Transverse colon (tissue), 4 donors: ENCODE data around the gene COBLL1. TPM values are rescaled to one million over a fixed set of nuclear protein-coding genes. Genes with fewer than 3 reads are reported as not detected.

Experiments used
- DNase-seq: peaks from one replicate; pipeline ENCODE4 v3.0.0-alpha.2; 2019
- H3K27ac ChIP-seq, 4 donors: fragments of 200-600 bp; sonication (generic); 2 replicates each; pipeline ENCODE4 v1.5.1; 2016 to 2018; ENCODE audit warnings: inconsistent platforms in 4 of 4
- H3K27me3 ChIP-seq: fragments of 200-600 bp; sonication (generic); 2 replicates; pipeline ENCODE4 v1.5.1; 2017; ENCODE audit warnings: inconsistent platforms
- H3K36me3 ChIP-seq, 4 donors: fragments of 200-600 bp; sonication (generic); 2 replicates each; pipeline ENCODE4 v1.5.1; 2017 to 2019; ENCODE audit warnings: inconsistent platforms in 4 of 4
- H3K4me1 ChIP-seq, 4 donors: fragments of 200-600 bp; sonication (generic); 2 replicates each; pipeline ENCODE4 v1.5.1; 2017 to 2020; ENCODE audit warnings: inconsistent platforms in 4 of 4
- H3K4me3 ChIP-seq, 4 donors: fragments of 200-600 bp; sonication (generic); 1 replicate in 1 of 4; 2 replicates in 3 of 4; pipeline versions ENCODE4 v1.5.1 to v1.6.1; 2017 to 2019; ENCODE audit warnings: inconsistent platforms in 4 of 4
- H3K9me3 ChIP-seq, 2 donors: fragments of 200-600 bp; sonication (generic); 2 replicates each; pipeline ENCODE4 v1.5.1; 2017 to 2019; ENCODE audit warnings: inconsistent platforms in 2 of 2
- CTCF ChIP-seq, 5 experiments: fragments of 200-600 bp in 3 of 5; fragments of 450-650 bp in 2 of 5; sonication (generic) in 3 of 5; IDR thresholded peaks; 1 replicate in 2 of 5; 2 replicates in 3 of 5; pipeline ENCODE4 v1.5.1; 2016 to 2017; ENCODE audit warnings: antibody characterized with exemption in 5 of 5, inconsistent platforms in 3 of 5, mild to moderate bottlenecking in 2 of 5, moderate library complexity in 1 of 5
- EP300 ChIP-seq: sonication (generic); formaldehyde crosslinking; IDR thresholded peaks from one replicate; pipeline ENCODE4 v1.6.1; 2017; ENCODE audit warnings: antibody characterized with exemption, low read depth
- POLR2A ChIP-seq: fragments of 450-650 bp; IDR thresholded peaks from one replicate; pipeline ENCODE4 v1.6.1; 2016; ENCODE audit warnings: antibody characterized with exemption, mild to moderate bottlenecking, moderate library complexity
- POLR2AphosphoS5 ChIP-seq, 3 donors: sonication (generic); formaldehyde crosslinking; IDR thresholded peaks; one replicate each; pipeline ENCODE4 v1.6.1; 2016; ENCODE audit warnings: antibody characterized with exemption in 3 of 3
- WGBS, 2 donors: methylation state at CpG; one replicate each; pipeline ENCODE4 v1.1.5; 2018; ENCODE audit warnings: low coverage in 1 of 2; 5-methylcytosine and 5-hydroxymethylcytosine counted together
- in situ Hi-C, 4 donors: fragments of 200-750 bp; cut with MboI; loops; one replicate each; pipeline versions ENCODE4 v1.15.0 to v1.15.1; 2017; ENCODE audit warnings: low sequenced_read_pairs in 3 of 4, low pct_ligation_motif_present in 1 of 4, low pct_unique_long_range_greater_than_20kb in 1 of 4
- intact Hi-C: fragments of 100-400 bp; cut with DNase I; formaldehyde crosslinking; loops from one replicate; pipeline ENCODE4 v1.15.1; 2023; ENCODE audit warnings: low total_unique reads
- total RNA-seq, 4 donors: library from RNA; depleted of rRNA; stranded (reverse); fragments of >200 nt; gene quantifications; one replicate each; pipeline ENCODE4 v1.1.0, GENCODE V29; 2016

Gene COBLL1
- total RNA-seq, 4 donors from 2014 or later = 21.7 to 129 (median 30.7) TPM

- Histone ChIP-seq H3K27me3 (no peaks in the 10 kb centered on the region), H3K9me3 (no peaks in the 10 kb centered on the region), H3K36me3 (no peaks in the 10 kb centered on the region), H3K4me3 (peak overlapping the region; percentile 76 to 80 (median 78)), H3K27ac (peak overlapping the region; percentile 91 to 95 (median 92)), H3K4me1 (peaks cover 0 to 33% (median 3%) of the 10 kb centered on the region in 4 donors)
- TF ChIP-seq EP300 (no peak), POLR2A (no peak), CTCF (IDR thresholded peaks at IDR 0.05) (no peak), POLR2AphosphoS5 (IDR thresholded peaks at IDR 0.05) (no peak)
- no peak for DNase-seq
- WGBS, 2 donors = 6 to 19% methylated on average over 8 of the region's 8 CpGs
- intact Hi-C loops (loop anchor here (10.0 kb wide), 1 partner anchor 105 kb away; no protein-coding TSS in a partner anchor), in situ Hi-C loops (no loop called here)
Measured at GRCh38 chr2:164839914-164840457, 1.6 kb downstream of the COBLL1 start.

- Histone ChIP-seq H3K36me3 (no peaks in the 10 kb centered on the region), H3K4me1 (peaks cover 0 to 25% (median 3%) of the 10 kb centered on the region in 4 donors), H3K27me3 (no peaks in the 10 kb centered on the region), H3K27ac (no peak overlapping the region), H3K9me3 (no peaks in the 10 kb centered on the region), H3K4me3 (no peak overlapping the region)
- in situ Hi-C loops = no loop called here
- no peak for DNase-seq
- TF ChIP-seq EP300 (no peak), CTCF (IDR thresholded peaks at IDR 0.05) (no peak), POLR2AphosphoS5 (IDR thresholded peaks at IDR 0.05) (no peak), POLR2A (no peak)
- intact Hi-C loops = no loop called here
- WGBS, 2 donors = 94 to 96% methylated on average over 2 to 3 of the region's 3 CpGs
Measured at GRCh38 chr2:164837807-164838206, 3.8 kb downstream of the COBLL1 start.

GRCh38 chr2:164836907-164837306 lies 4.7 kb downstream of the COBLL1 start:
- Histone ChIP-seq H3K27ac (no peak overlapping the region), H3K4me1 (peaks cover 0 to 17% (median 3%) of the 10 kb centered on the region in 4 donors)
- TF ChIP-seq CTCF (IDR thresholded peaks at IDR 0.05) = no peak
- TF ChIP-seq POLR2AphosphoS5 (IDR thresholded peaks at IDR 0.05) = no peak
- no peak for TF ChIP-seq POLR2A

GRCh38 chr2:164835302-164835701 lies 6.3 kb downstream of the COBLL1 start:
- Histone ChIP-seq H3K4me1 (peaks cover 0 to 13% (median 3%) of the 10 kb centered on the region in 4 donors), H3K9me3 (no peaks in the 10 kb centered on the region), H3K36me3 (no peaks in the 10 kb centered on the region), H3K4me3 (no peak overlapping the region), H3K27ac (no peak overlapping the region), H3K27me3 (no peaks in the 10 kb centered on the region)
- TF ChIP-seq CTCF (IDR thresholded peaks at IDR 0.05) (no peak), EP300 (no peak), POLR2AphosphoS5 (IDR thresholded peaks at IDR 0.05) (no peak), POLR2A (no peak)
- no peak for DNase-seq
- intact Hi-C loops = no loop called here
- in situ Hi-C loops = no loop called here

More at GRCh38 chr2:164836907-164837306, 4.7 kb downstream of the COBLL1 start:
- H3K27me3 ChIP-seq = no peaks in the 10 kb centered on the region
- in situ Hi-C loops = no loop called here
- WGBS, 2 donors = 74 to 81% methylated on average over 3 of the region's 3 CpGs
- H3K36me3 ChIP-seq = no peaks in the 10 kb centered on the region
- H3K9me3 ChIP-seq = no peaks in the 10 kb centered on the region
- DNase-seq = no peak
- H3K4me3 ChIP-seq = no peak overlapping the region
- intact Hi-C loops = no loop called here
